KMS-11 (cell line): ENCODE measurements around the gene TCF12.

Experiments used
- H2AFZ ChIP-seq: fragments of 200-600 bp; sonication (generic); 2 replicates; pipeline ENCODE4 v1.6.1; 2016; ENCODE audit warnings: antibody characterized with exemption, mixed run types, low read depth
- H3K27ac ChIP-seq: fragments of 200-600 bp; sonication (generic); 2 replicates; pipeline ENCODE4 v1.6.1; 2016; ENCODE audit warnings: mild to moderate bottlenecking, mixed run types
- H3K27me3 ChIP-seq: fragments of 200-600 bp; sonication (generic); 2 replicates; pipeline ENCODE4 v1.6.1; 2017; ENCODE audit warnings: mild to moderate bottlenecking, low read depth, mixed run types, moderate library complexity; ENCODE audit not compliant: insufficient read depth
- H3K36me3 ChIP-seq: fragments of 200-600 bp; sonication (generic); 2 replicates; pipeline ENCODE4 v1.6.1; 2017; ENCODE audit warnings: mild to moderate bottlenecking, mixed run types; ENCODE audit not compliant: insufficient read depth
- H3K4me1 ChIP-seq: fragments of 200-600 bp; sonication (generic); 2 replicates; pipeline ENCODE4 v1.6.1; 2016; ENCODE audit warnings: mild to moderate bottlenecking, low read depth, mixed run types; ENCODE audit not compliant: poor library complexity, severe bottlenecking
- H3K4me2 ChIP-seq: fragments of 200-600 bp; sonication (generic); 2 replicates; pipeline ENCODE4 v1.7.0; 2016; ENCODE audit warnings: mild to moderate bottlenecking, mixed run types
- H3K4me3 ChIP-seq: fragments of 200-600 bp; sonication (generic); IDR thresholded peaks from 2 replicates; pipeline ENCODE4 v1.6.1; 2017; ENCODE audit warnings: low read depth, low read length, mixed read lengths; ENCODE audit not compliant: insufficient read depth
- H3K79me2 ChIP-seq: fragments of 200-600 bp; sonication (generic); 2 replicates; pipeline ENCODE4 v1.6.1; 2016; ENCODE audit warnings: low read depth, mixed run types; ENCODE audit not compliant: insufficient read depth
- H3K9ac ChIP-seq: fragments of 200-600 bp; sonication (generic); 2 replicates; pipeline ENCODE4 v1.6.1; 2016; ENCODE audit warnings: mild to moderate bottlenecking, mixed run types
- H4K20me1 ChIP-seq: fragments of 200-600 bp; sonication (generic); 2 replicates; pipeline ENCODE4 v1.6.1; 2016; ENCODE audit warnings: mild to moderate bottlenecking, mixed run types; ENCODE audit not compliant: insufficient read depth
- CTCF ChIP-seq: fragments of 200-600 bp; sonication (generic); conservative IDR thresholded peaks from 2 replicates; pipeline ENCODE4 v1.6.1; 2017; ENCODE audit warnings: low read depth, mild to moderate bottlenecking, antibody characterized with exemption, low read length, moderate library complexity, mixed read lengths

TCF12 gene

GRCh38 chr15:57146506-57147201 is 228.2 kb downstream of the TCF12 start:
- no peak overlapping the region for H2AFZ ChIP-seq
- TF ChIP-seq CTCF, result peak; percentile 63
- H3K4me1 ChIP-seq, result no peaks in the 10 kb centered on the region
- no peak overlapping the region for H3K27ac ChIP-seq
- H3K79me2 ChIP-seq, result no peaks in the 10 kb centered on the region
- no peaks in the 10 kb centered on the region for H4K20me1 ChIP-seq
- H3K4me3 ChIP-seq, result no peak overlapping the region
- no peak overlapping the region for H3K9ac ChIP-seq
- no peak overlapping the region for H3K4me2 ChIP-seq
- no peaks in the 10 kb centered on the region for H3K27me3 ChIP-seq
- no peaks in the 10 kb centered on the region for H3K36me3 ChIP-seq

GRCh38 chr15:57147621-57148020 is 229.2 kb downstream of the TCF12 start:
- H3K27ac ChIP-seq, result no peak overlapping the region
- no peak for TF ChIP-seq CTCF

GRCh38 chr15:57148262-57148661 is 229.8 kb downstream of the TCF12 start:
- no peak for TF ChIP-seq CTCF

More at GRCh38 chr15:57147621-57148020, 229.2 kb downstream of the TCF12 start:
- H3K4me3 ChIP-seq, result no peak overlapping the region
- H4K20me1 ChIP-seq, result no peaks in the 10 kb centered on the region
- H2AFZ ChIP-seq, result no peak overlapping the region
- H3K79me2 ChIP-seq, result no peaks in the 10 kb centered on the region
- H3K4me1 ChIP-seq, result no peaks in the 10 kb centered on the region
- H3K36me3 ChIP-seq, result no peaks in the 10 kb centered on the region
- H3K4me2 ChIP-seq, result no peak overlapping the region
- no peak overlapping the region for H3K9ac ChIP-seq
- no peaks in the 10 kb centered on the region for H3K27me3 ChIP-seq

GRCh38 chr15:57149196-57149595 is 230.8 kb downstream of the TCF12 start:
- H4K20me1 ChIP-seq, result no peaks in the 10 kb centered on the region
- no peak overlapping the region for H3K4me3 ChIP-seq
- H3K36me3 ChIP-seq, result no peaks in the 10 kb centered on the region
- H2AFZ ChIP-seq, result no peak overlapping the region
- H3K27ac ChIP-seq, result no peak overlapping the region
- H3K27me3 ChIP-seq, result no peaks in the 10 kb centered on the region
- H3K9ac ChIP-seq, result no peak overlapping the region
- no peaks in the 10 kb centered on the region for H3K79me2 ChIP-seq
- no peaks in the 10 kb centered on the region for H3K4me1 ChIP-seq
- no peak for TF ChIP-seq CTCF
- no peak overlapping the region for H3K4me2 ChIP-seq

More at GRCh38 chr15:57148262-57148661, 229.8 kb downstream of the TCF12 start:
- H3K4me1 ChIP-seq, result no peaks in the 10 kb centered on the region
- no peak overlapping the region for H2AFZ ChIP-seq
- no peak overlapping the region for H3K4me3 ChIP-seq
- H3K27me3 ChIP-seq, result no peaks in the 10 kb centered on the region
- H3K9ac ChIP-seq, result no peak overlapping the region
- no peak overlapping the region for H3K4me2 ChIP-seq
- H3K79me2 ChIP-seq, result no peaks in the 10 kb centered on the region
- no peaks in the 10 kb centered on the region for H4K20me1 ChIP-seq
- H3K36me3 ChIP-seq, result no peaks in the 10 kb centered on the region
- no peak overlapping the region for H3K27ac ChIP-seq
